K562 (cell line): ENCODE measurements around the gene CFAP58. TPM values are rescaled to one million over a fixed set of nuclear protein-coding genes. Genes with fewer than 3 reads are reported as not detected.

Experiments used
- ATAC-seq: fragments of 200-7000 bp; cut with Tn5 transposase; 3 replicates; pipeline ENCODE4 v1.9.1; 2020; ENCODE audit warnings: moderate library complexity
- BruUV-seq: library from RNA; stranded (reverse); fragments of 400-500 nt; replicated peaks from 2 replicates; lab custom pipeline; 2021; lab: Mats Ljungman, UMichigan
- CTCF ChIA-PET: fragments of 300-600 bp; formaldehyde crosslinking; extraction: SDS; loops from one replicate; lab custom pipeline; 2021; ENCODE audit warnings: low intra/inter-chr PET ratio; lab: Yijun Ruan, JAX
- POLR2A ChIA-PET: fragments of 300-600, 350-650 bp; sonication (Branson Sonifier 250); formaldehyde crosslinking; extraction: SDS; loops from one replicate; lab custom pipeline; 2021; ENCODE audit warnings: antibody characterized with exemption, inconsistent platforms; lab: Yijun Ruan, JAX
- DNase-seq, 4 experiments: peaks; one replicate each; pipeline versions ENCODE4 v3.0.0 to v3.0.0-alpha.2; 2011 to 2018; ENCODE audit warnings: low spot score in 3 of 4, mixed read lengths in 3 of 4; ENCODE audit errors: extremely low read depth in 1 of 4
- FAIRE-seq: peaks from 2 replicates; lab custom pipeline; 2011; peaks lifted over from hg19 to GRCh38; lab: Jason Lieb, UNC
- H2AFZ ChIP-seq: 2 replicates; pipeline ENCODE4 v1.6.0; 2011; ENCODE audit warnings: low read depth, low read length, control low read depth, inconsistent platforms
- H3K27ac ChIP-seq: fragments of 200-600 bp; 3 replicates; pipeline ENCODE4 v1.8.0; 2011; ENCODE audit warnings: low read depth, mild to moderate bottlenecking, control low read depth, inconsistent platforms, low read length, moderate library complexity, mixed read lengths; ENCODE audit errors: extremely low read depth
- H3K27me3 ChIP-seq, 2 experiments: fragments of 300-600 bp in 1 of 2; 2 replicates in 1 of 2; 3 replicates in 1 of 2; pipeline versions ENCODE4 v1.6.0 to v1.8.0; 2011; ENCODE audit warnings: inconsistent platforms in 2 of 2, low read length in 2 of 2, mild to moderate bottlenecking in 1 of 2, mixed read lengths in 1 of 2, moderate library complexity in 1 of 2; ENCODE audit not compliant: control insufficient read depth in 2 of 2, insufficient read depth in 2 of 2
- H3K36me3 ChIP-seq: fragments of 300-600 bp; 3 replicates; pipeline ENCODE4 v1.8.0; 2011; ENCODE audit warnings: mild to moderate bottlenecking, low read length, inconsistent platforms; ENCODE audit not compliant: control insufficient read depth, insufficient read depth
- H3K4me1 ChIP-seq, 2 experiments: fragments of 200-600 bp in 1 of 2; replicated peaks in 1 of 2; 2 replicates in 1 of 2; 3 replicates in 1 of 2; pipeline versions ENCODE4 v1.5.1 to v1.8.0; 2011; ENCODE audit warnings: inconsistent platforms in 2 of 2, low read length in 2 of 2, mild to moderate bottlenecking in 1 of 2, mixed read lengths in 1 of 2, moderate library complexity in 1 of 2; ENCODE audit not compliant: control insufficient read depth in 2 of 2, insufficient read depth in 2 of 2
- H3K4me2 ChIP-seq: 2 replicates; pipeline ENCODE4 v1.6.1; 2011; ENCODE audit warnings: low read length, control low read depth, inconsistent platforms, mixed read lengths; ENCODE audit not compliant: insufficient read depth
- H3K4me3 ChIP-seq: fragments of 200-600 bp; sonication (generic), shearing (Covaris generic); 2 replicates; pipeline ENCODE4 v1.5.1; 2016; ENCODE audit warnings: control low read depth, inconsistent platforms
- H3K79me2 ChIP-seq: fragments of 200-600 bp; 3 replicates; pipeline ENCODE4 v1.8.0; 2011; ENCODE audit warnings: low read length, inconsistent platforms; ENCODE audit not compliant: control insufficient read depth, insufficient read depth
- H3K9ac ChIP-seq, 2 experiments: 2 replicates each; pipeline versions ENCODE4 v1.6.0 to v1.6.1; 2011; ENCODE audit warnings: low read depth in 2 of 2, low read length in 2 of 2, control low read depth in 1 of 2, inconsistent platforms in 1 of 2, mild to moderate bottlenecking in 1 of 2, mixed read lengths in 1 of 2; ENCODE audit not compliant: insufficient read depth in 1 of 2
- H3K9me1 ChIP-seq: one replicate; pipeline ENCODE4 v1.6.0; 2011; ENCODE audit warnings: inconsistent platforms, mild to moderate bottlenecking, low read length, moderate library complexity; ENCODE audit not compliant: control insufficient read depth, insufficient read depth
- H3K9me3 ChIP-seq: replicated peaks from 2 replicates; pipeline ENCODE4 v1.5.1; 2011; ENCODE audit warnings: low read depth, low read length, inconsistent platforms; ENCODE audit not compliant: control insufficient read depth, insufficient read depth
- H4K20me1 ChIP-seq: replicated peaks from 2 replicates; pipeline ENCODE4 v1.6.1; 2011; ENCODE audit warnings: low read length, inconsistent platforms, mixed read lengths; ENCODE audit not compliant: control insufficient read depth, insufficient read depth
- CBFB ChIP-seq: sonication (generic); formaldehyde crosslinking; IDR thresholded peaks from 2 replicates; pipeline ENCODE4 v1.4.0; 2020; ENCODE audit warnings: mild to moderate bottlenecking, missing genetic modification reagents
- CREB3L1 ChIP-seq: fragments of 450-650 bp; IDR thresholded peaks from 2 replicates; pipeline ENCODE4 v1.6.1; 2014; ENCODE audit warnings: low read depth, mild to moderate bottlenecking, moderate library complexity, borderline replicate concordance
- DDX20 ChIP-seq: fragments of 450-650 bp; IDR thresholded peaks from 2 replicates; pipeline ENCODE4 v1.6.1; 2016; ENCODE audit warnings: missing genetic modification characterization, low read depth, mild to moderate bottlenecking, missing compliant biosample characterization, moderate library complexity
- DPF2 ChIP-seq: fragments of 450-650 bp; IDR thresholded peaks from 2 replicates; pipeline ENCODE4 v1.6.1; 2016
- E2F5 ChIP-seq: sonication (generic); formaldehyde crosslinking; IDR thresholded peaks from 2 replicates; pipeline ENCODE4 v1.8.0; 2022; ENCODE audit warnings: mild to moderate bottlenecking, missing genetic modification reagents
- ELF2 ChIP-seq: fragments of 250-450 bp; sonication (Bioruptor Pico); IDR thresholded peaks from 2 replicates; pipeline ENCODE4 v1.5.0; 2021; ENCODE audit warnings: mild to moderate bottlenecking
- MLLT1 ChIP-seq, 2 experiments: fragments of 450-650 bp; IDR thresholded peaks; 2 replicates each; pipeline ENCODE4 v1.6.1; 2016
- NONO ChIP-seq, 2 experiments: fragments of 200-400 bp in 1 of 2; fragments of 450-650 bp in 1 of 2; formaldehyde crosslinking in 1 of 2; IDR thresholded peaks; 2 replicates each; pipeline ENCODE4 v1.6.1; 2017; ENCODE audit warnings: low read depth in 2 of 2, mild to moderate bottlenecking in 2 of 2, moderate library complexity in 2 of 2, low read length in 1 of 2
- NR0B1 ChIP-seq: fragments of 450-650 bp; IDR thresholded peaks from one replicate; pipeline ENCODE4 v1.6.1; 2018; ENCODE audit warnings: mild to moderate bottlenecking, moderate library complexity; ENCODE audit not compliant: partially characterized antibody
- POU5F1 ChIP-seq: fragments of 150-350 bp; IDR thresholded peaks from 2 replicates; pipeline ENCODE4 v1.6.1; 2014; ENCODE audit warnings: borderline replicate concordance, low read length, low read depth, mild to moderate bottlenecking; ENCODE audit not compliant: partially characterized antibody
- VEZF1 ChIP-seq: fragments of 200-800 bp; sonication (Bioruptor generic); IDR thresholded peaks from 2 replicates; pipeline ENCODE4 v1.6.1; 2017; ENCODE audit warnings: missing genetic modification characterization, missing compliant biosample characterization
- ZBTB34 ChIP-seq: fragments of 250-450 bp; sonication (Bioruptor Pico); IDR thresholded peaks from 2 replicates; pipeline ENCODE4 v1.8.0; 2021; ENCODE audit warnings: mild to moderate bottlenecking, moderate library complexity
- ZNF184 ChIP-seq: sonication (generic); formaldehyde crosslinking; IDR thresholded peaks from 2 replicates; pipeline ENCODE4 v1.5.0; 2020; ENCODE audit warnings: missing genetic modification reagents
- ZNF354B ChIP-seq: fragments of 250-450 bp; sonication (Bioruptor Pico); IDR thresholded peaks from 2 replicates; pipeline ENCODE4 v1.4.0; 2020
- ZNF584 ChIP-seq: fragments of 200-800 bp; sonication (Bioruptor generic); IDR thresholded peaks from 2 replicates; pipeline ENCODE4 v1.6.1; 2016; ENCODE audit warnings: low read depth, mild to moderate bottlenecking, missing genetic modification characterization, missing compliant biosample characterization
- in situ Hi-C: fragments of 300-500 bp; cut with MboI; formaldehyde crosslinking; loops from 4 replicates; pipeline ENCODE4 v1.15.0; 2018; ENCODE audit warnings: inconsistent platforms, mixed read lengths
- intact Hi-C: fragments of 100-400 bp; cut with micrococcal nuclease; formaldehyde crosslinking; loops from 2 replicates; pipeline ENCODE4 v1.14.2; 2022
- polyA plus RNA-seq, 8 experiments: library from polyadenylated mRNA; depleted of rRNA in 4 of 8; stranded (reverse) in 5 of 8; unstranded in 3 of 8; fragments of >200 nt; fragmentation: Nextera tagmentation in 2 of 8; fragmentation: Illumina TruSeq in 1 of 8; extraction: Ambion mirVana in 2 of 8; extraction: Trizol in 1 of 8; gene quantifications; 2 replicates each; pipeline versions ENCODE4 v1.2.1 to v1.2.3, GENCODE V29; 2011 to 2014; ENCODE audit warnings: inconsistent platforms in 1 of 8, missing spikeins in 1 of 8
- total RNA-seq, 7 experiments: library from RNA; depleted of rRNA in 6 of 7; stranded (reverse); fragments of >200 nt in 6 of 7; fragmentation: Illumina TruSeq in 2 of 7; extraction: Trizol in 2 of 7; gene quantifications; 2 replicates each; pipeline versions ENCODE4 v1.2.1 to v1.2.3, GENCODE V29; 2011 to 2021; ENCODE audit warnings: low replicate concordance in 1 of 7

Gene CFAP58
- total and polyA plus RNA-seq, 9 of the 15 experiments (the other 6 are each of a cell fraction or from before 2014, with no cell fraction given), result 0.08 to 2.0 (median 0.71) TPM

- intact Hi-C loops, result no loop called here
- H3K9ac ChIP-seq, result no peak overlapping the region
- no peaks in the 10 kb centered on the region for H3K79me2 ChIP-seq
- no peak overlapping the region for H2AFZ ChIP-seq
- H3K4me1 ChIP-seq, result no peaks in the 10 kb centered on the region
- POLR2A ChIA-PET, result no interaction called here
- no peak for ATAC-seq
- in situ Hi-C loops, result no loop called here
- no peaks in the 10 kb centered on the region for H4K20me1 ChIP-seq
- BruUV-seq, result no TSS peak
- DNase-seq, result no peak
- H3K4me2 ChIP-seq, result no peak overlapping the region
- FAIRE-seq, result no peak
- H3K4me3 ChIP-seq, result no peak overlapping the region
- H3K27me3 ChIP-seq, result no peaks in the 10 kb centered on the region; a peak in 1 of 5 replicates
- no peak overlapping the region for H3K27ac ChIP-seq
- H3K9me1 ChIP-seq, result no peaks in the 10 kb centered on the region
- no peaks in the 10 kb centered on the region for H3K9me3 ChIP-seq
- CTCF ChIA-PET, result no interaction called here
- no peaks in the 10 kb centered on the region for H3K36me3 ChIP-seq
- TF ChIP-seq ZNF584 (CRISPR knock-in tag) (no peak), ZNF354B (CRISPR knock-in tag) (no peak), ZBTB34 (no peak), ELF2 (CRISPR knock-in tag) (no peak), E2F5 (CRISPR knock-in tag) (no peak), CBFB (CRISPR knock-in tag) (no peak), POU5F1 (no peak), NR0B1 (no peak), DPF2 (no peak), VEZF1 (CRISPR knock-in tag) (no peak), CREB3L1 (no peak), DDX20 (tag) (no peak), MLLT1 (IDR thresholded peaks at IDR 0.05) (no peak), ZNF184 (no peak), NONO (IDR thresholded peaks at IDR 0.05; ENCODE audit: low read depth in 2 of 2, low read length in 1 of 2) (no peak)
Measured at GRCh38 chr10:104450490-104450889, 96.9 kb downstream of the CFAP58 start.
